Endothelial cell of umbilical vein (primary cell): ENCODE data around the gene FAM53A.

ENCODE experiments used
- EZH2 ChIP-seq: IDR thresholded peaks from 2 replicates; pipeline ENCODE4 v1.6.1; 2012; ENCODE audit warnings: borderline replicate concordance, low read depth, mild to moderate bottlenecking, moderate library complexity, low read length, inconsistent platforms; ENCODE audit not compliant: severe bottlenecking
- FOS ChIP-seq: IDR thresholded peaks from 2 replicates; pipeline ENCODE4 v1.6.1; 2011; ENCODE audit warnings: mild to moderate bottlenecking, low read length, moderate library complexity, borderline replicate concordance; ENCODE audit not compliant: insufficient read depth
- GATA2 ChIP-seq: IDR thresholded peaks from 2 replicates; pipeline ENCODE4 v1.7.0; 2011; ENCODE audit warnings: low read depth, mild to moderate bottlenecking, moderate library complexity, mixed read lengths, low read length; ENCODE audit not compliant: insufficient read length, insufficient read depth
- JUN ChIP-seq: IDR thresholded peaks from 2 replicates; pipeline ENCODE4 v1.6.1; 2011; ENCODE audit warnings: borderline replicate concordance, low read depth; ENCODE audit not compliant: insufficient read length, insufficient read depth
- MYC ChIP-seq: IDR thresholded peaks from one replicate; pipeline ENCODE4 v1.6.1; 2011; ENCODE audit warnings: mild to moderate bottlenecking, low read depth, low read length
- POLR2A ChIP-seq: IDR thresholded peaks from 2 replicates; pipeline ENCODE4 v1.6.1; 2012; ENCODE audit warnings: low read depth, mild to moderate bottlenecking, control low read depth, low read length
- POLR2AphosphoS5 ChIP-seq: IDR thresholded peaks from 2 replicates; pipeline ENCODE4 v1.6.1; 2012; ENCODE audit warnings: low read depth, mild to moderate bottlenecking, control low read depth, low read length, moderate library complexity; ENCODE audit not compliant: insufficient read depth
- TF ChIP-seq, protein P1 (sequence below), 2 donors: IDR thresholded peaks; 1 replicate in 1 of 2; 2 replicates in 1 of 2; pipeline ENCODE4 v1.5.1; 2011; ENCODE audit warnings: low read length in 2 of 2, mild to moderate bottlenecking in 2 of 2, moderate library complexity in 2 of 2, control low read depth in 1 of 2, inconsistent platforms in 1 of 2, low read depth in 1 of 2; ENCODE audit not compliant: insufficient read depth in 1 of 2; ENCODE audit errors: extremely low read depth in 1 of 2
- TF ChIP-seq, protein P2 (sequence below): IDR thresholded peaks from 2 replicates; pipeline ENCODE4 v1.6.1; 2011; ENCODE audit not compliant: insufficient read depth, insufficient read length

DNA sequence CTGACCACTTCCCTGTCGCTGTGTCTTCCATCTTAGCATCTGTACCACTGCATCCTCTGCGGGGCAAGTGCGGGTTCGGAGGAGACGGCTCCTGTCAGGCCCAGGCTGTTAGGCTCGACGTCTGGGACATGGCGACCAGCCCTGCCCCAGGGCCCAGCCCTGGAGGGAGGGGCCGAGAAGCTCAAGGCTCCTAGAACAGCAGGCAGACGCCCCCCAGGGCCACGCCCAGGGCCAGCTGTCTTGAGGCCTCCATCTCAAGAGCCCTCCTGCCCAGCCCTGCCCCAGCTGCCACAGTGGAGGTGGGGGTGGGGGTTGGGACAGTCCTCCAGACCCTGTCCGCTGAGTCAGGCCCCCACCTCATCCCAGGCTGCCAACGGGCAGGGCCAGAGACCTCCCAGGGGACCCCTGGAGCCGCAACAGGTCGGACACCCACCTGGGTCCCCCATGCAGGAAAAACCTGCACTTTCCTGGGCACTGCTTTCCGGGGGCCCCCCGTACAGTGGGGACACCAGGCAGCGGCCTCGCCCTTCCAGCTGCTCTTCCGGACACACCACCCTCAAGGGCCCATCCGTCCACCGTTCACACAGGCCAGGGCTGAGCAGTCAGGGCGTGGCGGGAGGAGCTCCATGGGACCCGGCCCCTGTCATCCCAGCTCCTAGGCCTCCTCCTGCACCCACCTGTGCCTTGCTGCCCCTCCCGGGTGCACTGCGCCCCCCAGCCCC lies 83.1 kb downstream of the FAM53A start:
- TF ChIP-seq, protein P1, sequence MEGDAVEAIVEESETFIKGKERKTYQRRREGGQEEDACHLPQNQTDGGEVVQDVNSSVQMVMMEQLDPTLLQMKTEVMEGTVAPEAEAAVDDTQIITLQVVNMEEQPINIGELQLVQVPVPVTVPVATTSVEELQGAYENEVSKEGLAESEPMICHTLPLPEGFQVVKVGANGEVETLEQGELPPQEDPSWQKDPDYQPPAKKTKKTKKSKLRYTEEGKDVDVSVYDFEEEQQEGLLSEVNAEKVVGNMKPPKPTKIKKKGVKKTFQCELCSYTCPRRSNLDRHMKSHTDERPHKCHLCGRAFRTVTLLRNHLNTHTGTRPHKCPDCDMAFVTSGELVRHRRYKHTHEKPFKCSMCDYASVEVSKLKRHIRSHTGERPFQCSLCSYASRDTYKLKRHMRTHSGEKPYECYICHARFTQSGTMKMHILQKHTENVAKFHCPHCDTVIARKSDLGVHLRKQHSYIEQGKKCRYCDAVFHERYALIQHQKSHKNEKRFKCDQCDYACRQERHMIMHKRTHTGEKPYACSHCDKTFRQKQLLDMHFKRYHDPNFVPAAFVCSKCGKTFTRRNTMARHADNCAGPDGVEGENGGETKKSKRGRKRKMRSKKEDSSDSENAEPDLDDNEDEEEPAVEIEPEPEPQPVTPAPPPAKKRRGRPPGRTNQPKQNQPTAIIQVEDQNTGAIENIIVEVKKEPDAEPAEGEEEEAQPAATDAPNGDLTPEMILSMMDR (IDR thresholded peaks at IDR 0.05; ENCODE audit: extremely low read depth in 1 of 2, insufficient read depth in 1 of 2, low read depth in 1 of 2, low read length in 2 of 2): no peak
- TF ChIP-seq MYC (no peak), POLR2AphosphoS5 (no peak), POLR2A (no peak), EZH2 (no peak), GATA2 (no peak), FOS (no peak), JUN (no peak)
- TF ChIP-seq, protein P2, sequence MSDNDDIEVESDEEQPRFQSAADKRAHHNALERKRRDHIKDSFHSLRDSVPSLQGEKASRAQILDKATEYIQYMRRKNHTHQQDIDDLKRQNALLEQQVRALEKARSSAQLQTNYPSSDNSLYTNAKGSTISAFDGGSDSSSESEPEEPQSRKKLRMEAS: no peak
